ENCODE data around the gene CTRB2.

CTRB2 gene

DNA sequence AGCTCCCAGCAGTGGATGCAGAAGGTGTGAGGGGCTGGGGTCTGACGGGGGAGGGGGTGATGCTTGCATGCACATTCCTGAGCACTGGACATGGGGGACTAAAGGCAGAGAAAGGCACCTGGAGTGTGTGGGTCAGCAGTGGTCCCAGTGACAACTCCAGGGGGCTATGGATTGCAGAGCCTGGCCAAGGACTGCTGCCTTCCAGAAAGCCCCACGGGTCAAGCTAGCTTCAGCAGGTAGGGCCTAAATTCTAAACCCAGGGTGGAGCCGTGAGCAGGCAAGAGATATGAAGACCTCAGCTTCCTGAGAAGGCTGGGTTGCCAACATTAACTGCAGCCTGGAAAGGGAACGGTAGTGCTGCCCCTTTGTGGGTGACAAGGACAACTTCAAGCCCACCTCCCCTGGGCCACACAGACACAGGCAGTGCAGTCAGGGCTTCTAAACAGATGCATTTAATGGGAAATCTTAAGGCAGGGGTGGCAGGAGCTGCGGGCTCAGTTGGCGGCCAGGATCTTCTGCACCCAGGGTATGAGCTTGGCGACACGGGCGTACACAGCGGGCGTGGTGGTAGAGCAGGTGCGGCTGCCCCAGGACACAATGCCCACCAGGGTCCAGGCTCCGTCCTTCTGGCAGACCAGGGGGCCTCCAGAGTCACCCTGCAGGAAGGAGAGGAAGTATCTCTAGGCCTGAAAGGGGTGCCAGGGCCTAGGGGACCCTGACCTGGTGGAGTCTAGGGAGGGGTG lies 3.1 kb downstream of the CTRB2 start:
- no peak for DNase-seq

DNA sequence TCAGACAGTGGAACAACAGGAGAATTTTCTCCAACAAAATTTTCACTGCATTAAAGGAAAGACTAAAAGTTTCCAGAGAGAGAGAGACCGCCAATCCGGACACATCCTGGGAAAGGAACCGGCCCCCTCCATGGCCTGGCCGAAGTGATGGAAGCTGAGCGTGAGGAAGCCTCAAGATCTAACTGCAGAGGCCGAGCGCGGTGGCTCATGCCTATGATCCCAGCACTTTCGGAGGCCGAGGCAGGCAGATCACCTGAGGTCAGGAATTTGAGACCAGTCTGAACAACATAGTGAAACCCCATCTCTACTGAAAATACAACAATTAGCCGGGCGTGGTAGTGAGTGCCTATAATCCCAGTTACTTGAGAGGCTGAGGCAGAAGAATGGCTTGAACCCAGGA lies 3.9 kb downstream of the CTRB2 start:
- no peak for DNase-seq

DNA sequence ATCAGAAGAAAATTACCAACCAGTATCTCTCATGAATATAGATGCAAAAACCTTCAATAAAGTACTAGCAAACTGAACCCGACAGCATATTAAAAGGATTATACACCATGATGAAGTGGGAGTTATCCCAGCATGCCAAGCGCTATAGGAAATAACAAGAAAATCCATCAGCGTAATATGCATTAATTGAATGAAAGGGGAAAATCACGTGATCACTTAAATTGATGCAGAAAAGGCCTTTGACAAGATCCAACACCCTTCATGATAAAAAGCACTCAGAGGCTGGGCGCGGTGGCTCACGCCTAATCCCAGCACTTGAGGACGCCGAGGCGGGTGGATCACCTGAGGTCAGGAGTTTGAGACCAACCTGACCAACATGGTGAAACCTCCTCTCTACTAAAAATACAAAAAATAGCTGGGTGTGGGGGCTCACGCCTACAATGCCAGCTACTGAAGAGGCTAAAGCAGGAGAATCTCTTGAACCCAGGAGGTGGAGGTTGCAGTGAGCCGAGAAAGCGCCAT lies 4.8 kb downstream of the CTRB2 start:
- no peak for DNase-seq

DNA sequence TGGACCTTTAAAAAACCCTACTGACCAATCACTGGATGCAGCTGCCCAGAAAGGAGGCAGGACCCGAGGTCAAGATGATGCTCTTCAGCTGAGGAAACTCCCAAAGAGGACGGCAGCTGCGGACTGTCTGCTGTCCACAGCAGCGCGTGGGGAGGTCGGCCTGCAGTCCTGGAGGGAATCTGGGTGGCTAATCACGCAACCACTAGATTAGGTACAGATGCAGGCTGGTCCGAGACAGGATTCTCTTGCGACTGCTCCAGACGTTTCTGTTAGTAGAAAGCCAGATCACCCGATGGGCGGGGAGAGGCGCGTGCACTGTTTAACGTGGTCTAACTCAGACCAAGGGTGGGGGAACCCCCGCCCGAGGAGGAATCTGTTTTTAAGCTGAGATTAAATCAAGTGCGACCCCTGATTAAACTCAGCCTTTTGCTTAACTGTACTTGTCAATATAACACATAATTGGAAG lies 8.8 kb downstream of the CTRB2 start:
- DNase-seq, result no peak

DNA sequence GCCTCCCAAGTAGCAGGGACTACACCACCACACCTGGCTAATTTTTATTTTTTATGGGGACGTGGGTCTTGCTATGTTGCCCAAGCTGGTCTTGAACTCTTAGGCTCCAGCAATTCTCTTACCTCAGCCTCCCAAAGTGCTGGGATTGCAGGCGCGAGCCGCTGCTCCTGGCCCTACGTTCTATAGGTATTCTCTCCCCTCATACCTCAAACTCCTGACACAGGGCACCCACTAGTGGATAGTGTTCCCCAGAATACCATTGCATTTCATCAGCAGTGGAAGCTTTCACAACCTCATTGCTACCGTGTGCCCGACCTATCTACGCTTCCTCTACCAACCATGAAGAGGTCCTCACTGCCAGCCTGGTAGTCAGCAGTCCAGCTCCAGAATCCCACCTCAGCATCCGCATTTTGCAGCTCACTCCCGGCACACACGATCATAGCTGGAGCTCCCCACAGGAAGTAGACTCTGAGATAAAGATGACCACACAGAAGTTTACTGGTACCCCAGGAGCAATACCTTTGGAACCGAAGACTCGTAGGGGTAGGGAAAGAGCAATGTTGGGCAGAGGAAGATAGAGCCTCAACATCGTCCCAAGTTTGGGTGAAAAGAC lies 9.3 kb downstream of the CTRB2 start:
- DNase-seq, result no peak

DNA sequence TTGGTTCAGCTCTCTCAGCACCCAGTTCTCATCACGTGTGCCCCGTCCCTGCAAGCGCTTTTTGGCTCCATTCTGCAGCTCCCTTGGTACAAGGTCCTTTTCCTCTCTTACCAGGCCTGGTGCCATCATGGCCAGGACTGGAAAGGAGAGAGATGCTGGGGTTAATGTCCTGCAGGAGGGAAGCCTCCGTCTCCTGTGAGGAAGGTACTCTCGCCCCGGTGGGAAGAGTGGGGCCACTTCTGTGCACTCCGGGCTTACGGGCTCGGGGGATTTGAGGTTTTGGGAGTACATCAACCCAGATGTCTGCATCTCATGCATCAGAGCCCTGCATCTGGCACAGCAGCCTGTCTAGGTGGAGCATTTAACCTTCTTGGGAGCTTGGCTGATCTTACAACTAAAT lies 10.1 kb downstream of the CTRB2 start:
- no peak for DNase-seq

DNA sequence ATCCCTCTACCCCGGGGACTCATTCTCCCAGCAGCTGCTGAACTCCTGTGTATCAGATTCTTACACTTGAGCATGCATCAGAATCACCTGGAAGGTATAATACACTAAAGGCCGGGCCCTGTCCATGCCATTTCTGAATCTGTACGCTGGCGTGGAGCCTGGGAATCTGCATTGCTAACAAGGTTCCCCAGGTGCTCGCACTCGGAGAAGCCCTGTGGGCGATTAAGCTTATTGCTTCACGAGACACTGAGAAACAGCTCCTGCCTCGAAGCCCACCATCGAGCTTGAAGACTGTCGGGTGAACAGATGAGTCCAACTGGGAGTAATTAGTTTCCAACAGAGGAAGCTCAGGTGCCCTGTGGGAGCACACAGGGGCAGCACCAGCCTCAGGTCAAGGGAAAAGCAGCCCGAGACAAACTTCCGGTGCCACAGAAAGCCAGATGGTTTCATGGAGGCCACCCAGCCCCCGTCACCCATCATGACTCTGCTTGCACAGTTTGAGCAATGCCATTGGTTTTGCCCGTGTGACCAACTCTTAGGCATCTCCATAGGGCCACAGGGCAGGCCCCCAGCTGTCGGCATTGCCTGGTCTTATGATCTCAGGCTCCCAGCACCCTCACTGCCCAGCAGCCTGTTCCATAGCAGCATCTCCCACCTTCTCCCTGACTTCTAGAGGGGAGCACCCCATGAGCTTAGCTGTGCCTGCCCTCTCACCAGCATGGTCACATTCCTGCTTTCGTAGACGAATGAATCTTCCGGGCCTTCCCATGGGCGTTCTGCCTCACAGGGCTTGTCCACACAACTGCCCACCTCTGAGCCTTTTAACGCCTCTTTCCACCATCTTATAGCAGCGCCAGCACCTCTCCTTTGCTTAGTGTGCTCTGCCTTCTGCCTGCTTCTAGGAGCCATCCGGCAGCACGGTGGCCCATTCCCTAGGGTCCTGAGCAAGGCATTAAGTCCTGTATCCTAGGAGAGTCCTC lies 10.9 kb downstream of the CTRB2 start:
- no peak for DNase-seq

DNA sequence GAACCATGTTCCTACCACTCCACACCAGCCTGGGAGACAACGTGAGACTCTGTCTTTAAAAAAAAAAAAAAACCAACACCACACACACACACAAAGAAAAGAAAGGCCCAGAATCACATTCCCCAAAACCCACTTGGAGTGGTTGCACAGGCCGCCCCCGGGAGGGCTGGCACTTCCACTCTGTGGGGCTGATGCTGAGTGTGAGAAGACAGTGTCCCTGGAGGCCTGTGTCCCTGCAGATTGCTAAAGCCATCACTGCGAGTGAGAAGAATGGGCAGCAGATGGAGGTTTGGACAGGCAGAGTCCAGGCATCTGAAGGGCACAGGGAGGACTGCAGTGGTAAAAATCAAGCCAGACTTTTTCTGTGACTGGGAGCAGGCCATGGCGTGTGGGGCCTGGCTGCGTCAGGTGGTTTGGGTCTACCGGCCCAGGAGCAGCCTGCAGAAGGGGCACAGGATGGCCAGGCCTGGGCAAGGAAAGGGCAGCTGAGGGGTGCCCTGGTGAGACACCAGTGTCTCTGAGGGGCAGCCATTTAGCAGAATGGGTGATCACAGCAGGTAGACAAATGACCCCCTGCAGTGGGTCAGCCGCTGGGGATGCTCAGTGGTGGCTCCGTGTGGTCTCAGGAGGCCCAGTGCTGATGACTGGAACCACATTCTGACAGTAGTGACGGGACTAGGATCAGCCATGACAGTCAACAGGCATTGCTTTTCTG lies 13.1 kb downstream of the CTRB2 start:
- DNase-seq, result no peak

DNA sequence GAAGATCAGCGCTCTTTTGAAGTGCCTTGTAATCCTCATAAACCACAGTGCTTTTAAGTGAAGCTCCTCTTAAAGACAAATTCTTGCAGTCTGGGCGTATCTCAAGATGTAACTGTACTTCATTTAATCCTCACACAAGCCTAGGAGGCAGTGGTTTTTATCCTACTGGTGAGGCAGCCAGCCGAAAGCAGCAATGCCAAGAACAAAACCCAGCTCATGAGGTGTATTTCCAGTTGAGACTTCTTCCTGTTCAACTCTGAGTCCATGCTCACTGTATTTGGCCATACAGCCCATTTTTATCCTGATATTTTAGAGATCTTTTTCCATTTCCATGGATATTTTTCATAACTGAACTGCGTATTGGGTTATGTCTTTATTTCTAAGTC lies 13.7 kb downstream of the CTRB2 start:
- DNase-seq, result no peak

DNA sequence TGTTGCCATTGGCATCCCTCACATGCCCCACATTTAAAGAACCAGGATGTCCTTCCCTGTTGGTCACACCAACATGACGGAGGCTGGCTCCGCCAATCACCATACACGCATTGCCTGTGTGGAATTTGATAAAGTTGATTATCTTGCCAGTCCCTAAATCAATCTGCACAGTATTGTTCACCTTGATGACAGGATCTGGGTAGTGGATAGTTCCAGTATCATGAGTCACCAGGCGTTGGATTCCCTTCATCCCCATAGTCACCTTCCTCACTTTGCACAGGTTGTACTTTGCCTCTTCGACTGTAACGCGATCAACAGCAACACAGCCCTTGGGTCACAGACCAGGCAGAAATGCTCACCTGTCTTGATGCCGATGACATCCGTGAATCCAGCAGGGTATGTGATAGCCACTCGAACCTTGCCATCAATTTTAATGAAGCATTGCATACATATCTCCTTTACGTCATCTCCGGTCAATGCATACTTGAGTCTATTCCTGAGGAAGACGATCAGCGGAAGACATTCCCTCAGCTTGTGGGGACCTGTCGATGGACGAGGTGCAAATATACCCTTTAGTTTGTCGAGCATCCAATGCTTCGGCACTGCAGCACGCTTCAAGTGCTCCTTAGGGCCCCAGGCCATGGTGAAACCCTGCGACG lies 14.2 kb downstream of the CTRB2 start:
- no peak for DNase-seq

DNA sequence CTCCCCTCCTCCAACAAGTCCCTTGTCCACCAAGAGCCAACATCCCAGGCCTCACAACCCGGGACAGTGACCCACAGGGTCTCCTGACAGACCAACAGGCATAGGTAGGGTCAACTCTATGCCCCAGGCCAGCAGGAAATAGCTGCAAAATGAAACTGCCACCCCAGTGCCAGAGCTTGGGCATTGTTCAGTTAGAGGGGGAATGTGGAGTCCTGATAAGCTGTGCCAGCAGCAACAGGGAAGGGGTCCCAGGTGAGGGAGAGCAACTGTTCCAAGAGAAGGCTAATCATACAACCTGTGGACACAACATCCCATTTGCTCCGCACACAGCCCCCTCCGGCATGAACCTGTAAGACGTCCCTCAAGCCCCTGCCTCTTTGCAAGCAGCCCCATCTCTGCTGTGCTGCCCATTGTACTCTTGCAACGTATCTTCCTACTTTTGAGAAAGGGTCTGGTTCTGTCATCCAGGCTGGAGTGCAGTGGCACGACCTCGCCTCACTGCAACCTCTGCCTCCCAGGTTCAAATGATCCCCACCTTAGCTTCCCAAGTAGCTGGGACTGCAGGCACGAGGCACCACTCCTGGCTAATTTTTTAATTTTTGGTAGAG lies 17.2 kb downstream of the CTRB2 start:
- no peak for DNase-seq

DNA sequence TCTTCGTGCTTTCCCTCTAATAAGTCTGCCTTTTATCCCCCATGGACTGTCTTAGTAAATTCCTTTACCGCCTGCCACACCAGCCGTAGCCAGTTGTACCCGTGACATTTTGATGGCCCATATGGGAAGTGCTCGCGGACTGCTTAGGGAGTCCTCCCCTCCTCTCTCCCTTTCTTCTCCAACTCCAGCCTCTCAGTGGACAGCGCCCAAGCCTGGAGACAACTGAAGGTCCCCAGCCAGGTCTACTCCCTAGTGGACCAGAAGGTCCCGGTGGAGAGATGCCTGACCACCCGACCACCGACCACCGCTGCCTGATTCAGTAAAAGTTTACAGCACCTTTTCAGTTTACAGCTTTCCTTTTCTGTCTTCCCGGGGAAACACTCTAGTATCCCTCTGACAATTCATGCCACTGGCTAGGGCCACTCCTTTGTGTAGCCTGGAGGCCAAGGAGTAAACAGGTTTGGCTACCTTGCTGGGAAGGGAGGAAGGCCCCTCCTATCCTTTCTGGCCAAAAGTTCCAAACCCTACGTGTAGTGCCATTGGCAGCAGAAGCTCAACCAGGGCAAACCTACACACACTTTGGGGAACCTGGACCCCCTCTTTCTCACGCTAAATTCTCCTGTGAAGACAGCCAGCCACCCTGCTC lies 18.0 kb downstream of the CTRB2 start:
- no peak for DNase-seq

DNA sequence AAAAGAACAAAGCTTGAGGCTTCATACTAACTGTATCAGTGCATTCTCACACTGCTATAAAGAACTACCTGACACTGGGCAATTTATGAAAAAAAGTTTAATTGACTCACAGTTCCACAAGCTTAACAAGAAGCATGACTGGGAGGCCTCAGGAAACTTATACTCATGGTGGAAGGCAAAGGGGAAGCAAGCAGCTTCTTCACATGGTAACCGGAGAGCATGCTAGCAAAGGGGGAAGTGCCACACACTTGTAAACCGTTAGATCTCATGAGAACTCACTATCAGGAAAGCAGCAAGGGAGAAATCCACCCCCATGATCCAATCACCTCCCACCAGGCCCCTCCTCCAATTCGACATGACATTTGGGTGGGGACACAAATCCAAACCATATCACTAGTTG lies 25.3 kb downstream of the CTRB2 start:
- no peak for DNase-seq

DNA sequence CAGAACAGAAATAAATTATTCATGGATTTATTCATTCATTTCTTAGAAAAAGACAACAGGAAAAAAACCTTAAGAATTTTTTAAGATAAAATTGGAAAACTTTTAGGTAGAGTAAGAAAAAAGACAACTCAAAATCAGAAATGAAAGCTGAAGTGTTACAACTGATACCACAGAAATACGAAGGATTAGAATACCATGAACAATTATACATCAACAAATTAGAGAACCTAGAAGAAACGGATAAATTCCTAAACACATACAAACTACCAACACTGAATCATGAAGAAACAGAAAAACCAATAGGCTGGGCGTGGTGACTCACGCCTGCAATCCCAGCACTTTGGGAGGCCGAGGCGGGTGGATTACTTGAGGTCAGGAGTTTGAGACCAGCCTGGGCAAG lies 27.8 kb downstream of the CTRB2 start:
- DNase-seq, result no peak

DNA sequence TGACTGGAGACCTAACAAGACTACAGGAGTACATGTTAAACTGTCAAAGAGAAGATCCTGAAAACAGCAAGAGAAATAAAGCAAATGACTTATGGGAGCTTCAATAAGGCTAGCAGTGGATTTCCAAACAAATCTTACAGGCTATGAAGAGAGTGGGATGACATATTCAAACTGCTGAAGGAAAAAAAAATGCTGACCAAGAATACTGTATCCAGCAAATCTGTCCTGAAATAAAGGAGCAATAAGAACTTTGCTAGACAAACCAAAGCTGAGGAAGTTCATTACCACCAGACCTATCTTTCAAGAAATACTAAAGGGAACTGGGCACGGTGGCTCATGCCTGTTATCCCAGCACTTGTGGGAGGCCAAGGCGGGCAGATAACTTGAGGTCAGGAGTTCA lies 30.0 kb downstream of the CTRB2 start:
- no peak for DNase-seq

DNA sequence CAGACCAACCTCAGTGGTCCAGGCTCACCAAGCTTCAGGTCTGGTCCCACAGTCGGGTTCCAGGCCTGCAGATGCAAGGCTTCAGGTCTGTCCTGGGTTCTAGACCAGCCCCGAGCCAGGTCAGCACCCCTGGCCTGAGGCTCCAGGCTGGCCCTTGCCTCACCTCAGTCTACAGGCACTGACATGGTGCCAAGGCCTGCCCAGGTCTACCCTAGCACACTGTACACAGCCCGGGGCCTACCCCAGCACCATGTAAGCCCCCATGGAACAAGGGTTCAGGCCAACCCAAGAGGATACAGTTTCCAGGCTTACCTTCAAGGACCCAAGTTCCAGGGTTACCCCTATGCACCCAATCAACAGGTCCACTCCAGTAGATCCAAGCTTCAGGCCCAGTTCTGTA lies 31.9 kb downstream of the CTRB2 start:
- no peak for DNase-seq

DNA sequence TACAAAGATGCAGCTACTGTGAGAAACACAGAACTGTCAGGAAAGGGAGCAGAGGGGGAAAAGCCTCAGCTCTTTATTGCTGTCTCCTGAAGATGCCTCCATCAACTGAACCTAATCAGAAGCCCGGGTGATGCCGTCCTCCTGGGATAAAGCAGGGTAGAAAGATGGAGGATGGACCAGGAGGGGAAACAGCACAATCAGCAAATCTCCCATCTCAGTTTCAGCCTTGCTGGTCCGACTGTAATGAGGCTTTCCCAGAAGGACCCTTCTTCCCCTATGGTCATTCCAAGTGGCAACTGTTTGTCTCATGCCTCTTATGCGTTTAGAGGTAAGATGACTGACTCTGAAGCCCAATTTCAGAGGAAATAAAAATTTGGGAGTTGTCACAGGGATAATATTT lies 34.4 kb downstream of the CTRB2 start:
- DNase-seq, result no peak

DNA sequence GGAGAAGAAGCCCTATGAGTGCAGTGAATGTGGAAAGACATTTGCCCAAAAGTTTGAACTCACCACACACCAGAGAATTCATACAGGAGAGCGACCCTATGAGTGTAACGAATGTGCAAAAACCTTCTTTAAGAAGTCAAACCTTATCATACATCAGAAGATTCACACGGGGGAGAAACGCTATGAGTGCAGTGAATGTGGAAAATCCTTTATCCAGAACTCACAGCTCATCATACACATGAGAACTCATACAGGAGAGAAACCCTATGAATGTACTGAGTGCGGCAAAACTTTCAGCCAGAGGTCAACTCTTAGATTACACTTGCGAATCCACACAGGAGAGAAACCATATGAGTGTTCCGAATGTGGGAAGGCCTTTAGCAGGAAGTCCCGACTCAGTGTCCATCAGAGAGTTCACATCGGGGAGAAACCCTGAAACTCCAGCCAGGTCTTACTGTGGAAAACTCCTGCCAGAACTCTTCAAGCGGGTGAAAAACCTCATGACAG lies 37.0 kb downstream of the CTRB2 start:
- no peak for DNase-seq

DNA sequence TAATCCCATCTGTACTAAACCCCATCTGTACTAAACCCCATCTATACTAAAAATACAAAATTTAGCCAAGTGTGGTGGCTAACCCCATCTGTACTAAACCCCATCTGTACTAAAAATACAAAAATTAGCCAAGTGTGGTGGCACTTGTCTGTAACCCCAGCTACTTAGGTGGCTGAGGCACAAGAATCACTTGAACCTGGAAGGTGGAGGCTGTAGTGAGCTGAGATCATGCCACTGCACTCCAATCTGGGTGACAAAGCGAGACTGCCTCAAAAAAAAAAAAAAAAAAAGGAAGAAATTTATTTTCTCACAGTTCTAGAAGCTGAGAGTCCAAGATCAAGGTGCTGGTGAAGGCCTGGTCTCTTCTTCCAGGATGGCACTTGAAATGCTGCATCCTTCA lies 46.6 kb downstream of the CTRB2 start:
- no peak for DNase-seq

Data from cerebellar nuclear complex (tissue), 1 donor.